HepG2 (cell line): ENCODE measurements around the gene RASA3. TPM values are rescaled to one million over a fixed set of nuclear protein-coding genes. Genes with fewer than 3 reads are reported as not detected.

Source experiments
- ARID3A ChIP-seq: IDR thresholded peaks from 2 replicates; pipeline ENCODE4 v1.6.1; 2012; ENCODE audit warnings: low read depth, low read length, improper control_type of control experiment
- E2F5 ChIP-seq: sonication (generic); formaldehyde crosslinking; conservative IDR thresholded peaks from 2 replicates; pipeline ENCODE4 v1.4.0; 2020; ENCODE audit warnings: missing genetic modification reagents
- GLI4 ChIP-seq: sonication (generic); formaldehyde crosslinking; IDR thresholded peaks from 2 replicates; pipeline ENCODE4 v1.5.1; 2020; ENCODE audit warnings: missing genetic modification reagents, mild to moderate bottlenecking, moderate library complexity, borderline replicate concordance
- KDM5A ChIP-seq: fragments of 200-600 bp; sonication (generic); IDR thresholded peaks from 2 replicates; pipeline ENCODE4 v1.7.0; 2018; ENCODE audit warnings: antibody characterized with exemption, mild to moderate bottlenecking, low read length, borderline replicate concordance
- MED8 ChIP-seq: sonication (generic); formaldehyde crosslinking; IDR thresholded peaks from 2 replicates; pipeline ENCODE4 v1.8.1; 2023; ENCODE audit warnings: mild to moderate bottlenecking, missing genetic modification reagents; ENCODE audit not compliant: insufficient replicate concordance
- NFATC3 ChIP-seq: sonication (generic); formaldehyde crosslinking; IDR thresholded peaks from 2 replicates; pipeline ENCODE4 v1.5.1; 2020; ENCODE audit warnings: mild to moderate bottlenecking, missing genetic modification reagents
- PAWR ChIP-seq: sonication (generic); formaldehyde crosslinking; IDR thresholded peaks from 2 replicates; pipeline ENCODE4 v1.4.0; 2020; ENCODE audit warnings: missing genetic modification reagents, mild to moderate bottlenecking, borderline replicate concordance
- SKIL ChIP-seq: sonication (generic); formaldehyde crosslinking; IDR thresholded peaks from 2 replicates; pipeline ENCODE4 v1.8.0; 2022; ENCODE audit warnings: missing genetic modification reagents, mild to moderate bottlenecking, moderate library complexity, borderline replicate concordance
- polyA plus RNA-seq, 8 experiments: library from polyadenylated mRNA; depleted of rRNA in 3 of 8; stranded (reverse) in 7 of 8; unstranded in 1 of 8; fragments of >200 nt; fragmentation: Illumina TruSeq in 4 of 8; extraction: Trizol in 4 of 8; gene quantifications; 2 replicates each; pipeline versions ENCODE4 v1.2.1 to v1.2.3, GENCODE V29; 2011 to 2016; ENCODE audit warnings: low read depth in 4 of 8, missing spikeins in 1 of 8, mixed read lengths in 1 of 8; ENCODE audit not compliant: insufficient read depth in 1 of 8
- total RNA-seq, 5 experiments: library from RNA; depleted of rRNA; stranded (reverse); fragments of >200 nt; fragmentation: Illumina TruSeq; extraction: Trizol; gene quantifications; 2 replicates each; pipeline ENCODE4 v1.2.3, GENCODE V29; 2016; ENCODE audit warnings: low read depth in 1 of 5

Gene RASA3
- total and polyA plus RNA-seq, 2 of the 13 experiments (the other 11 are each of a cell fraction or from before 2014, with no cell fraction given), result 0.05 TPM; not detected in 1

- TF ChIP-seq SKIL (CRISPR knock-in tag) (no peak), MED8 (CRISPR knock-in tag) (no peak), E2F5 (no peak), ARID3A (no peak), PAWR (no peak), NFATC3 (CRISPR knock-in tag) (no peak), GLI4 (CRISPR knock-in tag) (no peak), KDM5A (no peak)
Observed at GRCh38 chr13:114070098-114070799, 62.2 kb downstream of the RASA3 start (continued).
